OCI-LY1 (cell line): Measurements from ENCODE around the gene LDAF1.

Source experiments
- H2AFZ ChIP-seq: fragments of 200-600 bp; sonication (generic), shearing (Covaris generic); 2 replicates; pipeline ENCODE4 v1.6.0; 2014; ENCODE audit warnings: antibody characterized with exemption, mild to moderate bottlenecking, low read length
- H3F3A ChIP-seq: fragments of 200-600 bp; sonication (generic), shearing (Covaris generic); 2 replicates; pipeline ENCODE4 v1.6.0; 2014; ENCODE audit warnings: mild to moderate bottlenecking, antibody characterized with exemption, low read length, moderate library complexity; ENCODE audit not compliant: insufficient read depth
- H3K27ac ChIP-seq: fragments of 200-600 bp; sonication (generic); 2 replicates; pipeline ENCODE4 v1.5.1; 2014; ENCODE audit warnings: low read length, mixed run types, mild to moderate bottlenecking, low read depth; ENCODE audit not compliant: poor library complexity, severe bottlenecking
- H3K27me3 ChIP-seq: fragments of 200-600 bp; sonication (generic); 2 replicates; pipeline ENCODE4 v1.6.0; 2014; ENCODE audit warnings: antibody characterized with exemption, mild to moderate bottlenecking, low read length, moderate library complexity; ENCODE audit not compliant: insufficient read depth
- H3K36me3 ChIP-seq: fragments of 200-600 bp; sonication (generic); 2 replicates; pipeline ENCODE4 v1.6.1; 2014; ENCODE audit warnings: mild to moderate bottlenecking, antibody characterized with exemption, low read length, moderate library complexity, mixed read lengths; ENCODE audit not compliant: insufficient read depth
- H3K4me1 ChIP-seq: fragments of 200-600 bp; sonication (generic); 2 replicates; pipeline ENCODE4 v1.5.1; 2014; ENCODE audit warnings: mild to moderate bottlenecking, low read length, moderate library complexity; ENCODE audit not compliant: insufficient read depth, severe bottlenecking
- H3K4me2 ChIP-seq: fragments of 200-600 bp; sonication (generic), shearing (Covaris generic); 2 replicates; pipeline ENCODE4 v1.6.1; 2014; ENCODE audit warnings: low read length
- H3K4me3 ChIP-seq: fragments of 200-600 bp; sonication (generic); 2 replicates; pipeline ENCODE4 v1.5.1; 2014; ENCODE audit warnings: low read length, low read depth, mild to moderate bottlenecking, mixed read lengths; ENCODE audit not compliant: poor library complexity, severe bottlenecking
- H3K79me2 ChIP-seq: fragments of 200-600 bp; shearing (Covaris generic); 2 replicates; pipeline ENCODE4 v1.6.1; 2016; ENCODE audit warnings: mixed run types, low read length, mixed read lengths; ENCODE audit not compliant: insufficient read depth
- H3K9ac ChIP-seq: fragments of 200-600 bp; sonication (generic), shearing (Covaris generic); 2 replicates; pipeline ENCODE4 v1.6.1; 2014; ENCODE audit warnings: mild to moderate bottlenecking, low read length, mixed read lengths
- H3K9me2 ChIP-seq: fragments of 200-600 bp; sonication (generic), shearing (Covaris generic); 2 replicates; pipeline ENCODE4 v1.6.1; 2014; ENCODE audit warnings: low read depth, mild to moderate bottlenecking, low read length, mixed read lengths
- H3K9me3 ChIP-seq: fragments of 200-600 bp; shearing (Covaris generic); 2 replicates; pipeline ENCODE4 v1.6.1; 2014; ENCODE audit warnings: low read length, mixed read lengths
- H4K20me1 ChIP-seq: fragments of 200-600 bp; sonication (generic), shearing (Covaris generic); 2 replicates; pipeline ENCODE4 v1.6.0; 2016; ENCODE audit warnings: mild to moderate bottlenecking, low read length; ENCODE audit not compliant: insufficient read depth
- EZH2 ChIP-seq: fragments of 200-600 bp; sonication (generic), shearing (Covaris generic); IDR thresholded peaks from 2 replicates; pipeline ENCODE4 v1.8.0; 2017; ENCODE audit warnings: borderline replicate concordance, mixed run types, mild to moderate bottlenecking, antibody characterized with exemption, low read length, moderate library complexity, mixed read lengths
- TF ChIP-seq, protein P1 (sequence below): fragments of 200-600 bp; sonication (generic), shearing (Covaris generic); IDR thresholded peaks from 2 replicates; pipeline ENCODE4 v1.5.1; 2017; ENCODE audit warnings: mild to moderate bottlenecking, antibody characterized with exemption, low read length, moderate library complexity, mixed read lengths

Gene LDAF1

DNA sequence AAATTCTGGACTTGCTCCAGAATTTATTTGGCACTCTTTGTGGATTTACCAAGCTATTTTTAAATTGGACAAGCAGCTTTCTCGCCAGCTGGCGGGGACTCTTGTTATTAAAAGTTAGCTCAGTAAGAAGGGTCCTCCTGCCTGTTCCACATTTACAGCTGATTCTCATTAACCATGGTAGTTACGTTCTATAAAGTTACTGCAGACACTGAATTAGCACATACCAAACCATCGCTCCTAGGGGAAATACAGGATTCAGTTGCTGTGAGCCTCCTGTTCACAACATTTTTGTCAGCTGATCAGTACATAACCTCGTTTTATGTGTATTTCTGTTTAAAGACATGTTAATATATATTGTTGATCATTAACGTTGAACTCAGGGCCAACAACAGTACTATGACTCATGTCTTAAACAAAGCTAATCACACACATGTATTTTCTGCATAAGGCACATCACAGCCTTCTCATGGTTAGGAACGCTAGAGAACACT is 4.2 kb downstream of the LDAF1 start:
- H3K4me2 ChIP-seq: no peak overlapping the region
- H3K9me2 ChIP-seq: no peaks in the 10 kb centered on the region

DNA sequence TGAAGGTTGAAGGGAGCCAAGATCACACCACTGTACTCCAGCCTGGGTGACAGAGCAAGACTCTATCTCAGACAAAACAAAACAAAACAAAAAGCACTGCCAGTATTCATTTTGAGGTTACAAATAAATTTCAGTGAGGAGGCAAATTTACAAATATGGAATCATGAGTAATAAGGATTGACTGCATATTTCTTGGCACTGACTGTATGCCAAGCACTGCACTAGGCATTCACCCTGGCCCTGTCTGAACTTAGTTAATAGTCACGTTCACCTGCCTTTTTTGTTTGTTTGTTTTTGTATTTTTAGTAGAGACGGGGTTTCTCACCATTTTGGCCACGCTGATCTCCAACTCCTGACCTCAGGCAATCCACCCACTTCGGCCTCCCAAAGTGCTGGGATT is 5.1 kb downstream of the LDAF1 start:
- H3K36me3 ChIP-seq: peaks cover 27% of the 10 kb centered on the region; the same call in 1 of the 2 replicates

More for the DNA sequence above, 4.2 kb downstream of the LDAF1 start:
- no peak overlapping the region for H3K9ac ChIP-seq
- no peaks in the 10 kb centered on the region for H3F3A ChIP-seq
- no peaks in the 10 kb centered on the region for H3K27me3 ChIP-seq
- no peak for TF ChIP-seq EZH2
- no peak overlapping the region for H3K4me3 ChIP-seq
- H2AFZ ChIP-seq: no peak overlapping the region
- H3K4me1 ChIP-seq: peaks cover 16% of the 10 kb centered on the region
- no peaks in the 10 kb centered on the region for H3K79me2 ChIP-seq
- no peaks in the 10 kb centered on the region for H4K20me1 ChIP-seq
- no peaks in the 10 kb centered on the region for H3K9me3 ChIP-seq
- H3K27ac ChIP-seq: no peak overlapping the region
- peaks cover 27% of the 10 kb centered on the region; the same call in 1 of the 2 replicates for H3K36me3 ChIP-seq

GRCh38 chr16:21164521-21165168 is 6.2 kb downstream of the LDAF1 start:
- peaks cover 27% of the 10 kb centered on the region; the same call in 1 of the 2 replicates for H3K36me3 ChIP-seq

More for the DNA sequence above, 5.1 kb downstream of the LDAF1 start:
- Histone ChIP-seq H3K4me2 (no peak overlapping the region), H3K27me3 (no peaks in the 10 kb centered on the region), H2AFZ (no peak overlapping the region), H3K9ac (no peak overlapping the region), H3K4me1 (peaks cover 10% of the 10 kb centered on the region), H3K4me3 (no peak overlapping the region), H3K9me3 (no peaks in the 10 kb centered on the region), H3K27ac (no peak overlapping the region), H4K20me1 (no peaks in the 10 kb centered on the region), H3F3A (no peaks in the 10 kb centered on the region), H3K79me2 (no peaks in the 10 kb centered on the region), H3K9me2 (no peaks in the 10 kb centered on the region)
- TF ChIP-seq EZH2: no peak
- TF ChIP-seq, protein P1, sequence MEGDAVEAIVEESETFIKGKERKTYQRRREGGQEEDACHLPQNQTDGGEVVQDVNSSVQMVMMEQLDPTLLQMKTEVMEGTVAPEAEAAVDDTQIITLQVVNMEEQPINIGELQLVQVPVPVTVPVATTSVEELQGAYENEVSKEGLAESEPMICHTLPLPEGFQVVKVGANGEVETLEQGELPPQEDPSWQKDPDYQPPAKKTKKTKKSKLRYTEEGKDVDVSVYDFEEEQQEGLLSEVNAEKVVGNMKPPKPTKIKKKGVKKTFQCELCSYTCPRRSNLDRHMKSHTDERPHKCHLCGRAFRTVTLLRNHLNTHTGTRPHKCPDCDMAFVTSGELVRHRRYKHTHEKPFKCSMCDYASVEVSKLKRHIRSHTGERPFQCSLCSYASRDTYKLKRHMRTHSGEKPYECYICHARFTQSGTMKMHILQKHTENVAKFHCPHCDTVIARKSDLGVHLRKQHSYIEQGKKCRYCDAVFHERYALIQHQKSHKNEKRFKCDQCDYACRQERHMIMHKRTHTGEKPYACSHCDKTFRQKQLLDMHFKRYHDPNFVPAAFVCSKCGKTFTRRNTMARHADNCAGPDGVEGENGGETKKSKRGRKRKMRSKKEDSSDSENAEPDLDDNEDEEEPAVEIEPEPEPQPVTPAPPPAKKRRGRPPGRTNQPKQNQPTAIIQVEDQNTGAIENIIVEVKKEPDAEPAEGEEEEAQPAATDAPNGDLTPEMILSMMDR: no peak

More at GRCh38 chr16:21164521-21165168, 6.2 kb downstream of the LDAF1 start:
- TF ChIP-seq, protein P1: no peak
- no peak for TF ChIP-seq EZH2
- H3F3A ChIP-seq: no peaks in the 10 kb centered on the region
- no peaks in the 10 kb centered on the region for H3K79me2 ChIP-seq
- H3K9ac ChIP-seq: no peak overlapping the region
- no peak overlapping the region for H3K4me3 ChIP-seq
- H3K4me2 ChIP-seq: no peak overlapping the region
- H3K9me2 ChIP-seq: no peaks in the 10 kb centered on the region
- H3K27ac ChIP-seq: no peak overlapping the region
- H3K9me3 ChIP-seq: no peaks in the 10 kb centered on the region
- H4K20me1 ChIP-seq: no peaks in the 10 kb centered on the region
- H3K27me3 ChIP-seq: no peaks in the 10 kb centered on the region
- H3K4me1 ChIP-seq: peaks cover 7% of the 10 kb centered on the region
- no peak overlapping the region for H2AFZ ChIP-seq
